ENCODE measurements around the gene RFX5. TPM values are rescaled to one million over a fixed set of nuclear protein-coding genes. Genes with fewer than 3 reads are reported as not detected.

The RFX5 gene
- polyA plus RNA-seq, 1 donor (not counting 4 experiments of a cell fraction or from before 2014, with no cell fraction given) = 55.4 TPM

DNA sequence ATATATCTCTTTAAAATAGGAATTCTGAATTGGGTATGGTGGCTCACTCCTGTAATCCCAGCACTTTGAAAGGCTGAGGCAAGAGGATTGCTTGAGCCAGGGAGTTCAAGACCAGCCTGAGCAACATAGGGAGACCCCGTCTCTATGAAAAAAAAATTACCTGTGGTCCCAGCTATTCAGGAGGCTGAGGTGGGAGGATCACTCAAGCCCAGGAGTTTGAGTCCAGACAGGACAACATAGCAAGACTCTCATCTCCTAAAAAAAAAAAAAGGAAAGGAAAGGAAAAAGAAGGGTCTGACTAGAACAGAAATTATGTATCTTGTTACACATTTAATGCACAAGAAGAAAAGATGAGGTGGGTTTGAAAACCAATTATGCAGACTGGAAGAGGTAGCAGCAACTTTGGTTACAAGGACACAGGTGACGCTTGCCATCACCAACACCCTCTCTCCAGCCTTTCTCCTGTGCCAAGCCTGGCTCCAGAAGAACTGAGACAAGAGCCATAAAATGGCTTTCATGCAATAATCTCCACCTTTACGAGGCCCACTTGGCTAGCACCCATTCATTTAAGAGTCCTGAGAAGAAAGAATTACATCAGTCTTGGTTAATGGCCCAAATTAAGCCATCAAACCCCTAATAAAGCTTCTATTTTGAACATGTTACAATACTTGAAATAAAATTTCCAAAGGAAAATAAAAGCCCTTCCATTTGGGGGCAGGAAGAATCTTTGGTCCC is 30.3 kb upstream of the RFX5 start:
- dilution Hi-C loops (cut with MboI; ENCODE audit: extremely low pct_ligation_motif_present, low sequenced_read_pairs) = no loop called here
- FAIRE-seq (no peak), DNase-seq (ENCODE audit: low read depth, low spot score) (no peak)

DNA sequence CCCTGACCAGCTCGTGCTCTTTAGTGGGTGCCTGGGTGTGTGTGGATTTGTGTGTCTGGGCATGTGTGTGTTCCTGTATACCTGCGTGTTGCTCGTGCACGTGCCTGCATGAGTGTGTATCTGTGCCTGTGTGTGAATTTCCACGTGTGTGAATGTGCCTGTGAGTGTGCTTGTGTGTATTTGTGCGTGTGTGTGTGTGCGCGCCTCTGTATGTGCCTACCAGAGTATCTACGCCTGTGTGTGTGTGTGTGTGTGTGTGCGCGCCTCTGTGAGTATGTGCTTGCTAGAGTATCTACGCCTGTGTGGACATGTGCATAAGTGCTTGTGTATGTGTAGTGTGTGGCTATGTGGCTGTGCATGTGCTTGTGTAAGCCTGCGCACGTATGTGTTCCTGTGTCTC is 26.1 kb upstream of the RFX5 start:
- FAIRE-seq = no peak
- H3K27ac ChIP-seq (ENCODE audit: control insufficient read depth, insufficient read depth, low read length) = no peak overlapping the region
- DNase-seq (ENCODE audit: low read depth, low spot score) = no peak
- H3K4me1 ChIP-seq (ENCODE audit: control insufficient read depth, extremely low read depth, insufficient read depth, low read length) = peaks cover 4% of the 10 kb centered on the region
- H3K36me3 ChIP-seq (ENCODE audit: control insufficient read depth in 2 of 2, extremely low read depth in 1 of 2, insufficient read depth in 2 of 2, low read length in 2 of 2) = no peaks in the 10 kb centered on the region
- no peaks in the 10 kb centered on the region for H3K9me1 ChIP-seq (ENCODE audit: control insufficient read depth, extremely low read depth, insufficient read depth, low read length)
- dilution Hi-C loops (cut with MboI; ENCODE audit: extremely low pct_ligation_motif_present, low sequenced_read_pairs) = no loop called here
- no peak overlapping the region for H2AFZ ChIP-seq (ENCODE audit: control insufficient read depth, low read length)
- no peaks in the 10 kb centered on the region for H3K27me3 ChIP-seq (ENCODE audit: control insufficient read depth, extremely low read depth, insufficient read depth, low read length)
- no peaks in the 10 kb centered on the region for H4K20me1 ChIP-seq (ENCODE audit: control insufficient read depth, extremely low read depth, insufficient read depth, low read length)
- H3K9me3 ChIP-seq (ENCODE audit: control insufficient read depth, low read depth, low read length) = no peaks in the 10 kb centered on the region
- no peak for TF ChIP-seq EZH2 (IDR thresholded peaks at IDR 0.05; ENCODE audit: low read length)
- no peak for TF ChIP-seq CTCF (optimal IDR thresholded peaks at IDR 0.05 in 1 of 3, IDR thresholded peaks at IDR 0.05 in 1 of 3, conservative IDR thresholded peaks at IDR 0.05 in 1 of 3; ENCODE audit: extremely low read depth in 1 of 3, insufficient read depth in 2 of 3, low read length in 3 of 3)
- no peak overlapping the region for H3K9ac ChIP-seq (ENCODE audit: control insufficient read depth, extremely low read depth, insufficient read depth, low read length)
- H3K79me2 ChIP-seq (ENCODE audit: control insufficient read depth, insufficient read depth, low read length) = no peaks in the 10 kb centered on the region
- H3K4me3 ChIP-seq (ENCODE audit: control insufficient read depth in 2 of 3, extremely low read depth in 1 of 3, insufficient read depth in 2 of 3, low read depth in 1 of 3, low read length in 3 of 3) = no peak overlapping the region
- no peak overlapping the region for H3K4me2 ChIP-seq (ENCODE audit: control insufficient read depth, extremely low read depth, insufficient read depth, low read depth, low read length)

More for the DNA sequence above, 30.3 kb upstream of the RFX5 start:
- TF ChIP-seq EZH2 (IDR thresholded peaks at IDR 0.05; ENCODE audit: low read length) = no peak
- no peak for TF ChIP-seq CTCF (optimal IDR thresholded peaks at IDR 0.05 in 1 of 3, IDR thresholded peaks at IDR 0.05 in 1 of 3, conservative IDR thresholded peaks at IDR 0.05 in 1 of 3; ENCODE audit: extremely low read depth in 1 of 3, insufficient read depth in 2 of 3, low read length in 3 of 3)
- Histone ChIP-seq H3K27ac (ENCODE audit: control insufficient read depth, insufficient read depth, low read length) (no peak overlapping the region), H3K4me1 (ENCODE audit: control insufficient read depth, extremely low read depth, insufficient read depth, low read length) (peaks cover 1% of the 10 kb centered on the region), H3K9me1 (ENCODE audit: control insufficient read depth, extremely low read depth, insufficient read depth, low read length) (no peaks in the 10 kb centered on the region), H3K4me2 (ENCODE audit: control insufficient read depth, extremely low read depth, insufficient read depth, low read depth, low read length) (no peak overlapping the region), H3K79me2 (ENCODE audit: control insufficient read depth, insufficient read depth, low read length) (no peaks in the 10 kb centered on the region), H3K36me3 (ENCODE audit: control insufficient read depth in 2 of 2, extremely low read depth in 1 of 2, insufficient read depth in 2 of 2, low read length in 2 of 2) (no peaks in the 10 kb centered on the region), H3K9me3 (ENCODE audit: control insufficient read depth, low read depth, low read length) (no peaks in the 10 kb centered on the region), H3K27me3 (ENCODE audit: control insufficient read depth, extremely low read depth, insufficient read depth, low read length) (no peaks in the 10 kb centered on the region), H3K4me3 (ENCODE audit: control insufficient read depth in 2 of 3, extremely low read depth in 1 of 3, insufficient read depth in 2 of 3, low read depth in 1 of 3, low read length in 3 of 3) (no peak overlapping the region), H4K20me1 (ENCODE audit: control insufficient read depth, extremely low read depth, insufficient read depth, low read length) (no peaks in the 10 kb centered on the region), H3K9ac (ENCODE audit: control insufficient read depth, extremely low read depth, insufficient read depth, low read length) (no peak overlapping the region), H2AFZ (ENCODE audit: control insufficient read depth, low read length) (no peak overlapping the region)

All from keratinocyte (primary cell).